ENCODE measurements around the gene TNFSF15.

Gene TNFSF15

GRCh38 chr9:114844766-114845165, 38.9 kb upstream of the TNFSF15 start:
- H3K36me3 ChIP-seq (ENCODE audit: control insufficient read depth, low read depth, low read length), result no peaks in the 10 kb centered on the region
- no peaks in the 10 kb centered on the region for H3K4me1 ChIP-seq (ENCODE audit: control insufficient read depth, low read depth, low read length)
- no peak overlapping the region for H3K9ac ChIP-seq (ENCODE audit: low read length)
- no peak overlapping the region for H3K4me3 ChIP-seq (ENCODE audit: low read length)
- no peak overlapping the region for H3K27ac ChIP-seq (ENCODE audit: low read length)
- H3K27me3 ChIP-seq (ENCODE audit: control insufficient read depth, insufficient read depth, low read length), result no peaks in the 10 kb centered on the region
- no peaks in the 10 kb centered on the region for H3K9me3 ChIP-seq (ENCODE audit: control insufficient read depth, low read depth, low read length)

- no peaks in the 10 kb centered on the region for H3K9me3 ChIP-seq (ENCODE audit: control insufficient read depth, low read depth, low read length)
- no peaks in the 10 kb centered on the region for H3K27me3 ChIP-seq (ENCODE audit: control insufficient read depth, insufficient read depth, low read length)
- no peaks in the 10 kb centered on the region for H3K36me3 ChIP-seq (ENCODE audit: control insufficient read depth, low read depth, low read length)
- H3K9ac ChIP-seq (ENCODE audit: low read length), result no peak overlapping the region
- H3K27ac ChIP-seq (ENCODE audit: low read length), result no peak overlapping the region
- H3K4me3 ChIP-seq (ENCODE audit: low read length), result no peak overlapping the region
- no peaks in the 10 kb centered on the region for H3K4me1 ChIP-seq (ENCODE audit: control insufficient read depth, low read depth, low read length)
Measured at GRCh38 chr9:114837923-114838322, 32.1 kb upstream of the TNFSF15 start.

GRCh38 chr9:114836769-114837168, 30.9 kb upstream of the TNFSF15 start:
- Histone ChIP-seq H3K27ac (ENCODE audit: low read length) (no peak overlapping the region), H3K4me3 (ENCODE audit: low read length) (no peak overlapping the region), H3K36me3 (ENCODE audit: control insufficient read depth, low read depth, low read length) (no peaks in the 10 kb centered on the region), H3K9ac (ENCODE audit: low read length) (no peak overlapping the region), H3K4me1 (ENCODE audit: control insufficient read depth, low read depth, low read length) (no peaks in the 10 kb centered on the region), H3K27me3 (ENCODE audit: control insufficient read depth, insufficient read depth, low read length) (no peaks in the 10 kb centered on the region), H3K9me3 (ENCODE audit: control insufficient read depth, low read depth, low read length) (no peaks in the 10 kb centered on the region)

GRCh38 chr9:114834386-114834785, 28.5 kb upstream of the TNFSF15 start:
- Histone ChIP-seq H3K4me3 (ENCODE audit: low read length) (no peak overlapping the region), H3K27me3 (ENCODE audit: control insufficient read depth, insufficient read depth, low read length) (no peaks in the 10 kb centered on the region), H3K9me3 (ENCODE audit: control insufficient read depth, low read depth, low read length) (no peaks in the 10 kb centered on the region)

GRCh38 chr9:114830546-114830945, 24.7 kb upstream of the TNFSF15 start:
- H3K9ac ChIP-seq (ENCODE audit: low read length), result no peak overlapping the region
- no peaks in the 10 kb centered on the region for H3K27me3 ChIP-seq (ENCODE audit: control insufficient read depth, insufficient read depth, low read length)
- no peak overlapping the region for H3K27ac ChIP-seq (ENCODE audit: low read length)
- H3K4me3 ChIP-seq (ENCODE audit: low read length), result no peak overlapping the region
- no peaks in the 10 kb centered on the region for H3K4me1 ChIP-seq (ENCODE audit: control insufficient read depth, low read depth, low read length)
- no peaks in the 10 kb centered on the region for H3K9me3 ChIP-seq (ENCODE audit: control insufficient read depth, low read depth, low read length)
- H3K36me3 ChIP-seq (ENCODE audit: control insufficient read depth, low read depth, low read length), result no peaks in the 10 kb centered on the region

More at GRCh38 chr9:114834386-114834785, 28.5 kb upstream of the TNFSF15 start:
- Histone ChIP-seq H3K27ac (ENCODE audit: low read length) (no peak overlapping the region), H3K4me1 (ENCODE audit: control insufficient read depth, low read depth, low read length) (no peaks in the 10 kb centered on the region), H3K9ac (ENCODE audit: low read length) (no peak overlapping the region), H3K36me3 (ENCODE audit: control insufficient read depth, low read depth, low read length) (no peaks in the 10 kb centered on the region)

- Histone ChIP-seq H3K4me3 (ENCODE audit: low read length) (no peak overlapping the region), H3K9me3 (ENCODE audit: control insufficient read depth, low read depth, low read length) (no peaks in the 10 kb centered on the region), H3K4me1 (ENCODE audit: control insufficient read depth, low read depth, low read length) (no peaks in the 10 kb centered on the region), H3K27ac (ENCODE audit: low read length) (no peak overlapping the region), H3K9ac (ENCODE audit: low read length) (no peak overlapping the region), H3K27me3 (ENCODE audit: control insufficient read depth, insufficient read depth, low read length) (no peaks in the 10 kb centered on the region), H3K36me3 (ENCODE audit: control insufficient read depth, low read depth, low read length) (no peaks in the 10 kb centered on the region)
Measured at GRCh38 chr9:114829574-114830440, 24.0 kb upstream of the TNFSF15 start.

- Histone ChIP-seq H3K9ac (ENCODE audit: low read length) (no peak overlapping the region), H3K9me3 (ENCODE audit: control insufficient read depth, low read depth, low read length) (no peaks in the 10 kb centered on the region), H3K27ac (ENCODE audit: low read length) (no peak overlapping the region), H3K4me3 (ENCODE audit: low read length) (no peak overlapping the region), H3K4me1 (ENCODE audit: control insufficient read depth, low read depth, low read length) (no peaks in the 10 kb centered on the region), H3K27me3 (ENCODE audit: control insufficient read depth, insufficient read depth, low read length) (no peaks in the 10 kb centered on the region), H3K36me3 (ENCODE audit: control insufficient read depth, low read depth, low read length) (no peaks in the 10 kb centered on the region)
Measured at GRCh38 chr9:114828303-114828650, 22.4 kb upstream of the TNFSF15 start.

GRCh38 chr9:114827641-114828302, 21.9 kb upstream of the TNFSF15 start:
- no peaks in the 10 kb centered on the region for H3K9me3 ChIP-seq (ENCODE audit: control insufficient read depth, low read depth, low read length)
- no peak overlapping the region for H3K27ac ChIP-seq (ENCODE audit: low read length)
- no peak overlapping the region for H3K4me3 ChIP-seq (ENCODE audit: low read length)
- H3K4me1 ChIP-seq (ENCODE audit: control insufficient read depth, low read depth, low read length), result no peaks in the 10 kb centered on the region
- no peak overlapping the region for H3K9ac ChIP-seq (ENCODE audit: low read length)
- H3K27me3 ChIP-seq (ENCODE audit: control insufficient read depth, insufficient read depth, low read length), result no peaks in the 10 kb centered on the region
- H3K36me3 ChIP-seq (ENCODE audit: control insufficient read depth, low read depth, low read length), result no peaks in the 10 kb centered on the region

GRCh38 chr9:114826431-114826830, 20.6 kb upstream of the TNFSF15 start:
- Histone ChIP-seq H3K36me3 (ENCODE audit: control insufficient read depth, low read depth, low read length) (no peaks in the 10 kb centered on the region), H3K27ac (ENCODE audit: low read length) (no peak overlapping the region), H3K9me3 (ENCODE audit: control insufficient read depth, low read depth, low read length) (no peaks in the 10 kb centered on the region), H3K27me3 (ENCODE audit: control insufficient read depth, insufficient read depth, low read length) (no peaks in the 10 kb centered on the region), H3K4me3 (ENCODE audit: low read length) (no peak overlapping the region), H3K4me1 (ENCODE audit: control insufficient read depth, low read depth, low read length) (no peaks in the 10 kb centered on the region), H3K9ac (ENCODE audit: low read length) (no peak overlapping the region)

GRCh38 chr9:114825126-114825795, 19.4 kb upstream of the TNFSF15 start:
- H3K9ac ChIP-seq (ENCODE audit: low read length), result no peak overlapping the region
- no peaks in the 10 kb centered on the region for H3K9me3 ChIP-seq (ENCODE audit: control insufficient read depth, low read depth, low read length)
- no peaks in the 10 kb centered on the region for H3K27me3 ChIP-seq (ENCODE audit: control insufficient read depth, insufficient read depth, low read length)
- no peaks in the 10 kb centered on the region for H3K36me3 ChIP-seq (ENCODE audit: control insufficient read depth, low read depth, low read length)
- H3K27ac ChIP-seq (ENCODE audit: low read length), result no peak overlapping the region
- H3K4me3 ChIP-seq (ENCODE audit: low read length), result no peak overlapping the region
- H3K4me1 ChIP-seq (ENCODE audit: control insufficient read depth, low read depth, low read length), result no peaks in the 10 kb centered on the region

- H3K36me3 ChIP-seq (ENCODE audit: control insufficient read depth, low read depth, low read length), result no peaks in the 10 kb centered on the region
- H3K27me3 ChIP-seq (ENCODE audit: control insufficient read depth, insufficient read depth, low read length), result no peaks in the 10 kb centered on the region
- H3K4me3 ChIP-seq (ENCODE audit: low read length), result no peak overlapping the region
- no peaks in the 10 kb centered on the region for H3K4me1 ChIP-seq (ENCODE audit: control insufficient read depth, low read depth, low read length)
- no peaks in the 10 kb centered on the region for H3K9me3 ChIP-seq (ENCODE audit: control insufficient read depth, low read depth, low read length)
- no peak overlapping the region for H3K9ac ChIP-seq (ENCODE audit: low read length)
- no peak overlapping the region for H3K27ac ChIP-seq (ENCODE audit: low read length)
Measured at GRCh38 chr9:114824110-114824509, 18.3 kb upstream of the TNFSF15 start.

All from iPS-18a (cell line).